OCI-LY1 (cell line): ENCODE measurements around the gene HTT.

Experiments used
- EZH2 ChIP-seq: fragments of 200-600 bp; sonication (generic), shearing (Covaris generic); IDR thresholded peaks from 2 replicates; pipeline ENCODE4 v1.8.0; 2017; ENCODE audit warnings: borderline replicate concordance, mixed run types, mild to moderate bottlenecking, antibody characterized with exemption, low read length, moderate library complexity, mixed read lengths
- TF ChIP-seq, protein P1 (sequence below): fragments of 200-600 bp; sonication (generic), shearing (Covaris generic); IDR thresholded peaks from 2 replicates; pipeline ENCODE4 v1.5.1; 2017; ENCODE audit warnings: mild to moderate bottlenecking, antibody characterized with exemption, low read length, moderate library complexity, mixed read lengths

DNA sequence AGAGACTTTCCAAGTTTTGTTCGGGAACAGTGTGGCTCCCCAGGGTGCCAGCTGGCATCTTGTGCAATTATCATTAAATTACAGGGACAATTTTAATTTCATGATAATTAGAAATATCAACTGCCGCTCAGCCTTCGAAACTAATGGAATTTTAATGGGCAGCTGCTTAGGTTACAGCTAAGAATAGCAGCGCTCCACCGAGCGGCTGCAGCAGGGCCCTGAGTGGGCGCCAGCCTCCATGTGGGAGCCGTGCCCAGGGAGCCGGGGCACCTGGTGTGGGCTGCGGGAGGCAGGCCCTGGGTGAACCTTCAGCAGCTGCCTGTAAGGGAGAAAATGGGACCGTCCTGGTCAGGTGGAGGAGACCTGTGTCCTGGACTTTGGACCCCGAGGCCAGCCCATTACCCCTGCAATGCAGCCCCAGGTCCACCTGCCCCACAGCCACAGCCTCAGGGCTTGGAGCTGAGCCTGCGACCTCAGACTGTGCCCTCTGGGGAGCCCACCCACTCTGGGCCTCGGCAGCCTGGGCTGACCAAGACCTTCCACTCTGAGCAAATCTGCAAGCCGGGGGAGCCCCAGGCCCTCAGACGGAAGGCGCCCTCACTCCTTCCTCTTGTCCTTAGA lies 195.6 kb downstream of the HTT start:
- TF ChIP-seq, protein P1, sequence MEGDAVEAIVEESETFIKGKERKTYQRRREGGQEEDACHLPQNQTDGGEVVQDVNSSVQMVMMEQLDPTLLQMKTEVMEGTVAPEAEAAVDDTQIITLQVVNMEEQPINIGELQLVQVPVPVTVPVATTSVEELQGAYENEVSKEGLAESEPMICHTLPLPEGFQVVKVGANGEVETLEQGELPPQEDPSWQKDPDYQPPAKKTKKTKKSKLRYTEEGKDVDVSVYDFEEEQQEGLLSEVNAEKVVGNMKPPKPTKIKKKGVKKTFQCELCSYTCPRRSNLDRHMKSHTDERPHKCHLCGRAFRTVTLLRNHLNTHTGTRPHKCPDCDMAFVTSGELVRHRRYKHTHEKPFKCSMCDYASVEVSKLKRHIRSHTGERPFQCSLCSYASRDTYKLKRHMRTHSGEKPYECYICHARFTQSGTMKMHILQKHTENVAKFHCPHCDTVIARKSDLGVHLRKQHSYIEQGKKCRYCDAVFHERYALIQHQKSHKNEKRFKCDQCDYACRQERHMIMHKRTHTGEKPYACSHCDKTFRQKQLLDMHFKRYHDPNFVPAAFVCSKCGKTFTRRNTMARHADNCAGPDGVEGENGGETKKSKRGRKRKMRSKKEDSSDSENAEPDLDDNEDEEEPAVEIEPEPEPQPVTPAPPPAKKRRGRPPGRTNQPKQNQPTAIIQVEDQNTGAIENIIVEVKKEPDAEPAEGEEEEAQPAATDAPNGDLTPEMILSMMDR, result no peak
- TF ChIP-seq EZH2, result no peak
